ENCODE data around the gene RFPL2.
"Not testable (repeated sequence)": the region's sequence is repeated elsewhere in the genome, so short reads cannot be mapped to it uniquely, and the experiment has no call there.

Gene RFPL2

DNA sequence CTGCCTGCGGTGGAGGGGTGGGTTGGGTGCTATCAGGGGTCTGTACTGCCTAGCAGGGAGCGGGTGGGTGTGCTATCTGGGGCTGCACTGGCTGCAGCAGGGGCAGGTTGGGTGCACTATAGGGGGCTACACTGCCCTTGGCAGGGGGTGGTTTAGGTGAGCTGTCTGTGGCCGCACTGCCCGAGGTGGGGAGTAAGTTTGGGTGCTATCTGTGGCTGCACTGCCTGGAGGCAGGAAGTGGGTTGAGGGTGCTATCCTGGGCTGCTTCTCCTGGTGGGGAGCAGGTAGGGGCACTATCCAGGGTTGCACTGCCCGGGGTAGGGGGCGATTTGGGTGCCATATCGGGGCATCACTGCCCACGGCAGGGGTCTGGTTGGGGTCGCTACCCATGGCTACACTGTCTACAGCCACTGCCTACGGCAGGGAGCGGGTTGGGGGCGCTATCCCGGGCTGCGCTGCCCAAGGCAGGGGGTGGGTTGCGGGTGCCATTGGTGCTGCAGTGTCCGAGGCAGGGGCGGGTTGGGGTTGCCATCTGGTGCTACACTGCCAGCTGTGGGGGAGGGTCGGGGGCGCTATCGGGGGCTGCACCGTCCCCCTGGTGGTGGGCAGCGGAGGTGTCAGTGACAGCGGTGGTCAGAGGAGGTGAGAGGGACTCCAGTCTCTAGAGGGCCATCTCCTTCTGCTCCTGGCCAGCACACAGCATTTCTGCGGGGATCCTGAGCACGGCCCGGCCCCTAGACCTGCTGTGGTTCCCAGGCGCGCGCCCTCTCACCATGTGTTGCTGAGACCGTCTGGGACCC lies 1.3 kb upstream of the RFPL2 start:
- DNase-seq (ENCODE audit: low spot score): no peak

DNA sequence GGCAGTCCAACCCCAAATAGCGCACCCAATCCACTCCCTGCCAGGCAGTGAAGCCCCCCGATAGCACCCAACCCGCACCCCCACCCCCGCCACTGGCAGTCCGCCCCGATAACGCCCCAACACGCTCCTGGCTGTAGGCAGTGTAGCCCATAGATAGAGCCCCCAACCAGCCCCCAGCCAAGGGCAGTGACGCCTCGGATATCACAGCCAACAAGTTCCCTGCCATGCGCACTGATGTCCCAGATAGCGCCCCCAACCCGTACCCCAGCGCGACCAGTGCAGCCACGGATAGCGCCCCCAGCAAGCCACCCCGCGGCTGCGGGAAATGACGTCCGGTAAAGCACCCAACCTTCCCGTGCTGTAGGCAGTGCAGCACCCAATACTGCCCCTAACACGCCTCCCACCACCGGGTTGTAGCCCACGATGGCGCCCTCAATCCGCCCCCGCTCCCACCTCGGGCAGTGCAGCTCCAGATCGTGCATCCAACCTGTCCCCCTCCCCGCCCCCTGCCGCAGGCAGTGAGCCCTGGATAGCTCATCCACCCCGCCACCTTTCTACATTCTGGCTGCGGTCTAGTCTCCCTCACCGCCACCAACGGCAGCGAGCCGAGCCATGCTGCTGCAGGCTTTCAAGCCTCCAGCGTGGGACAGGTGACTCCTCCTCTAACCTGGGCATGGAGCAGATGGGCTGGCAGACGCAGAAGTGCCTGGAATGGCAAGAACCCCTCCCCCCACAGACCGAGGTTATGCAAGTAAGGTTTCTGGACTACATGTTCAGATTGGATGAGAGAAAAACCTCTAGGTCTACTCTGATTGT lies 625 bp downstream of the RFPL2 start:
- DNase-seq (ENCODE audit: low spot score): peak; percentile 2

DNA sequence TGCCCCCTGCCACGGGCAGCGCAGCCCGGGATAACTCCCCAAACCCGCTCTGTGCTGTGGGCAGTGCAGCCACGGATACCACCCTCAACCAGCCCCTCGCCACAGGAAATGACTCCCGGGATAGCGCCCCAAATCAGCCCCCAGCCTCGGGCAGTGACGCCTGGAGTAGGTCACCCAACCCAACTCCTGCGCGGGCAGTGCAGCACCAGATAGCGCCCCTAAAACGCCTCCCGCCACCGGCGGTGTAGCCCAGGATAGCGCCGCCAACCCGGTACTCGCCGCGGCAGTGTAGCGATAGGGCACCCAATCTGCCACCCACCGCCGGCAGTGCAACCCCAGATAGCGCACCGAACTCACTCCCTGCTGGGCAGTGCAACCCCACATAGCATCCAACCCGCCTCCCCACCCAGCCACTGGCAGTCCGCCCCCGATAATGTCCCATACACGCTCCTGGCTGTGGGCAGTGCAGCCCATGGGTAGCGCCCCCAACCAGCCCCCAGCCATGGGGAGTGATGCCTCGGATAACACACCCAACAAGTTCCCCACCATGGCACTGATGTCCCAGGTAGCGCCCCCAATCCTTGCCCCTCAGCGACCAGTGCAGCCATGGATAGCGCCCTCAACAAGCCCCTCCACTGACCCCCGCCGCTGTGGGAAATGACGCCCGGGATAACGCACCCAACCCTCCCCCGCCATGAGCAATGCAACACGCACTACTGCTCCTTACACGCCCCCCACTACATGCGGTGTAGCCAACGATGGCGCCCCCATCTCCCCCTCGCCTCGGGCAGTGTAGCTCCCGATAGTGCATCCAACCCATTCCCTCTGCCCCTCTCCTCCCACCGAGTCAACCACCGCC lies 1.5 kb downstream of the RFPL2 start:
- no peak for DNase-seq (ENCODE audit: low spot score)

DNA sequence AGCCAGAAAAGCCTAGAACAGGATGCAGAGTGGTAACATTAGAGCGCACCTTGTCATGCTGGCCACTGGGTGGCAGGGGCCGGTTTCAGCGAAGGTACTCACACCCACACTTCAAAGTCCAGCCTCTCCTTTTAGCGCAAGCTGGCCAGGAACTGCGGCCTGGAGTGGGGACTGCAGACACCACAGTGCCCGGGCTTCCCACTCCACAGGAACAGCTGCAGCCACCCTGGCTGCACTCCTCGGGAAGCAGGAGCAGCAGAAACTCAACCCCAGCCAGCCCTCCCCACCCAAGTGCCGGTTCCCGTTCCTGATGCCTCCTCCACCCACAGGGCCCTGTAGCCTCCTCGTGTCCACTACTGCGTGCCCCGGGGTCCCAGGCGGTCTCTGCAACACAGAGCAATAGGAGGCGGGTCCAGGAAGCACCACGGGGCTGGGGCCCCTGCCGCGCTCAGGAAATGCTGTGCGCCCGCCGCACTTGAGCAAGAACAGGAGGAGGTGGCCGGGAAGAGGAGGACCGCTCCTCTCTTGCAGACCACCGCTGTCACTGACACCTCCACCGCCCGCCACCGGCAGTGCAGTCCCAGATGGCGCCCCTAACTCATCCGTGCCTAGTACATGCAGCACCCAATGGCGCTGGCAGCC lies 2.2 kb downstream of the RFPL2 start:
- peak; percentile 50 for DNase-seq (ENCODE audit: low spot score)

DNA sequence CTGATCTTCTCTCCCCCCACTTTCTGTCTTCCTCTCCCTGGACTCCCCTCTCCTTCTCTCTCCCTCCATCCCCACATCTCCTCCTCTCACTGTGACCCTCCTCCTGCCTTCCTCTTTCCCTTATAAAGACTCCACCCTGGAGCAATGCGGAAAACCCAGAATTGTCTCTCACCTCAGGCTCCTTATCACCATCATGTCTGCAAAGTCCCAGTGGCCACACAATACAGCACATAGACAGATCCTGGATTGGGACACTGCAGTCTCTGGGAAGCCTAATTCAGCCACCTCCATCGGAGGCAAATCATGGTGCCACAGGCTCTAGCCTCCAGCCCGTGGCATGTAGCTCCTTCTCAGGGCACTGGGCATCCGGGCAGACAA lies 2.7 kb downstream of the RFPL2 start:
- DNase-seq (ENCODE audit: low spot score): no peak

DNA sequence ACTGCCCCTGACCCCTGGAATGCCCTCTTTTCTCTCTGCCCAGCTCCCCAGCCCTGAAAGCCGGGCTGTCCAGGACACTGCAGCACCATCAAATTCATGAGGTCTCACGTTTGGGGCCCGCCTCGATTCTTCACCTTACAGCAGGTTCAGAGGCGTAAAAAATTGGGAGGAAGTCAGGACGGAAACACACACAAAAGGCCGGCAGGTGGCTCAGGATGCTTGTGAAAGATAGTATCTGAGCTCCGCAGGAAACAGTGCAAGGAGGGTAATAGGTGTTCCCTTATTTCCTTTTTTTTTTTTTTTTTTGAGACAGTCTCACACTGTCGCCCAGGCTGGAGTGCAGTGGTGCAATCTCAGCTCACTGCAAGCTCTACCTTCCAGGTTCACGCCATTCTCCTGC lies 4.1 kb downstream of the RFPL2 start:
- DNase-seq (ENCODE audit: low spot score): no peak

DNA sequence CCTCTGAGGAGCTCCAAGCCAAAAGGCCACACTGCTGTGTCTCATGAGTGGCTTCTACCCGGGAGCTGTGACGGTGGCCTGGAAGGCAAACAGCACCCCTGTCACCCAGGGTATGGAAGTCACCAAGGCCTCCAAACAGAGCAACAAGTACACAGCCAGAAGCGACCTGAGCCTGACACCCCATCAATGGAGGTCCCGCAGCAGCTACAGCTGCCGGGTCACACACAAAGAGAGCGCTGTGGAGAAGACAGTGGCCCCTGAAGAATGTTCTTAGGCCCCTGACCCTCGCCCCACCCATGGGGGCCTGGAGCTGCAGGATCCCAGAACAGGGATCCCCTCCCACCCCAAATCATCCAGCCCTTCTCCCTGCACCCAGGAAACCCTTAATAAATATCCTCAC lies 4.9 kb downstream of the RFPL2 start:
- DNase-seq (ENCODE audit: low spot score): no peak

DNA sequence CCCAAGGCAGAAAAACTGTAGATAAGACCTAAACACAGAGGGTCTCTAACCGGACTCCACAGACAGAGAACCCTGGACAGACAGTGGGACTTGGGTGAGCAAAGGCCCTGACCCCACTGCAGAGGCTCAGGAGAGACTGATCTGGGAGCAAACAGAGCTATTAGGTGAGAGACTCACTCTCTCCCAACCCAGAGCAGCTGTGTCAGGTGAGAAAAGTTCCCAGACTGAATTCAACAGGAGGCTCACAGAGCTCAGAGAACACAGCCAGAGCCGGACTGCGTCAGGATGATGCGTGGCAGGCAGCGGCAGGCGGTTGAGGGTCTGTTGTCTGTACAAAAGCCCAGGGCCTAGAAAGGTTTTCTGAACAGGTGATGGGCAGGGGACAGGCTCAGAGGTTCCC lies 5.5 kb downstream of the RFPL2 start:
- DNase-seq (ENCODE audit: low spot score): no peak

DNA sequence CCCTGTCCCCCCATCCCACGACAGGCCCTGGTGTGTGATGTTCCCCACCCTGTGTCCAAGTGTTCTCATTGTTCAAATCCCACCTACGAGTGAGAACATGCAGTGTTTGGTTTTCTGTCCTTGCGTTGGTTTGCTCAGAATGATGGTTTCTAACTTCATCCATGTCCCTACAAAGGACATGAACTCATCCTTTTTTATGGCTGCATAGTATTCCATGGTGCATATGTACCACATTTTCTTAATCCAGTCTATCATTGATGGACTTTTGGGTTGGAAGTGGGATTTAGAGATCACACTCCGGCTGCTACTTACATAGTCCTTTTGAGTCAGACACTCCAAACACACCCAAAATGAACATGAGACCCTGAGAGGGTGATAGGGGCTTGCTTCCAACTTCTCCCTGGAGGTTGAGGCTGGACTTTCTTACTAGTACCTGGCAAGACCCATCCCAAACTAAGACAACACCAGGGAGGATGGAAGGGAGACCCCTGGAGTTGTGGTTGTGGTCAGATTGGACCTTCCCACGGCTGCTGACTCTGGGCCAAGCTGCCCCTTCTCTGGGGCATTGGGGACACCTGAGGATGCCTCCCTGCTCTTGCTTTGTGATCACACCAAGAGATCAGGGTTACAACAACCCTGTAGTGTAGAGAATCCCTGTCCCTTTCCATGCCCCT lies 7.2 kb downstream of the RFPL2 start:
- not testable (repeated sequence) for DNase-seq (ENCODE audit: low spot score)

DNA sequence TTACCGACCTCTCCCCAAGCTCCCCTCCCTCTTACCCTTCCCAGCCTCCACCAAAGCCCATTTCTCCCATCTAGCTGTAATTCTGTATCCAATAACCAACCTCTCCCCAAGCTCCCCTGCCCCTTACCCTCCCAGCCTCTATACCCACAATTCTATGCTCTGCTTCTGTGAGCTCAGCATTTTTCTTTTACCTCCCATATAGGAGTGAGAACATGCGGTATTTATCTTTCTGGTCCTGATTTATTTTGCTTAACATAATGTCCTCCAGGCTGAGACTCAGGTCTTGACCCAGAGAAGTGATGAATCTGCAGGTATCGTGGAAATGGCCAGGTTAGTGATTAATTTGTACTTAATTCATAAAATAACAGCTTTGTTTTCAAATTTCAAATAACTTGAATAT lies 9.0 kb downstream of the RFPL2 start:
- not testable (repeated sequence) for DNase-seq (ENCODE audit: low spot score)

DNA sequence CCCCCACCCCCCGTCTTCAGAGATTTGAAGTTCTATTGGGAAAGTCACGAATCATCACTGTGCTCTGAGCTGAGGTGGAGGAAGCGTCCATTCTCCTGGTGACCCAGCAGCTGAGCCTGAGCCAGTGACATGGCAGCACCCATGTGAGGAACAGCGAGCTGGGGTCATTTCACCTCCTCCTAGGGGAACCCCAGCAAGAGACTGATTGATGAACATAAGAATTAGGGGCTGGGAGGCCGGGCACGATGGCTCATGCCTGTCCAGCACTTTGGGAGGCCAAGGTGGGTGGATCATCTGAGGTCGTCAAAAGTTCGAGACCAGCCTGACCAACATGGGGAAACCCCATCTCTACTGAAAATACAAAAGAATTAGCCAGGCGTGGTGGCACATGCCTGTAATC lies 11.5 kb downstream of the RFPL2 start:
- DNase-seq (ENCODE audit: low spot score): not testable (repeated sequence)

DNA sequence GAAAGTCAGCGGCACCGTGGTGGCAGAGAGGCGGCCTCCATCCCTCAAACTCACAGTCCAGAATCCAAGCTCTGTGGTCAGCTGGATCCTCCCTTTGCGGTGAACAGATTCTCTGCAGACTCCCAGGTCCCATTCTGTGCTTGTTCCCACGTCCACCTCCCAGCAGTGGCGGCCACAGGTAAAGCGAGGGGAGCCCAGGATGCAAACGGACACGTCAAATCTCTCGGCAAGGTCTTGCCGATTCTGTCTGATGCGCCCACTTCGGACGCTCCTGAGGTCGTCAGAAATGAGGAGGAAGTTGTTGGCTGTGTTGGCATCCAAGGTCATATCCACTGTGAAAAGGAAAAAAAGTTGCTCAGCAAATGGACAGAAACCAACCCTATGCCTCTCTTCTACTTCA lies 13.9 kb downstream of the RFPL2 start:
- not testable (repeated sequence) for DNase-seq (ENCODE audit: low spot score)

DNA sequence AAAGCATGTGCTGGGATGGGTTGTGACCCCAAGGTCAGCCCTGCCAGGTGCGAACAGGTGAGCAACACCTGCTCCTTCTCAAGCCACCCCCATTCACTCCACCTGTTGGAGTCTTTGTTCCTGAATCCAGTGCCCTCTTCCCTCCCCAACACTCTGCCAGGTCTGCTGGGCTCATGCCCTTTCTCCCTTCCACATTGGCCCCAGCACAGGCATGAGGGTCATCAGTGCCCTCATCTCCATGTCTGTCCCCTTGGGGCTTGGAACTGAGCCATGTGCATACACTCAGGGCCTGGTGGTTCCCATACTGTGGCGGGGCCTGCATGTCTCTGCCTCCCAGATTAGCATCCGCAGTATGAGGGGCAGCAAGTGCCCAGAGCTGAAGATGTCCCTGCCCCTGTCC lies 19.1 kb downstream of the RFPL2 start:
- DNase-seq (ENCODE audit: low spot score): no peak

DNA sequence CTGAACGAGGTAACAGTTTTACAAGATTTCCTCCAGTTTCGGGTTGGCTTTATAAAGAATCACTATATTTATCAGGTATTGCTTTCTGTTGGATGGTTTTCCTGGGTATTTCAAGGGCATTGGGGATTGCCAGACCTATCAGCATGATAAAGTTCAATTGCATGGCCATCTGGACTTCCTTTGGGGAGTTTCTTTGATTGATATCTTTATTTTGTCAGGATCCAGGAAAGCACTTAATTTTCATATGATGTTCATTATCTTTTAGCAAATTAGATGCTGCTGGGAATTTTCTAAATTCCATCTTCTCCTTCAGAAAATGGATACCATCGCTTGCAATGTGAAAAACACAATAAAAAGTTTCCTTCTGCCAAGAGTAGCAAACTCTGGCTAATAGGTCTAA lies 21.2 kb downstream of the RFPL2 start:
- DNase-seq (ENCODE audit: low spot score): no peak

DNA sequence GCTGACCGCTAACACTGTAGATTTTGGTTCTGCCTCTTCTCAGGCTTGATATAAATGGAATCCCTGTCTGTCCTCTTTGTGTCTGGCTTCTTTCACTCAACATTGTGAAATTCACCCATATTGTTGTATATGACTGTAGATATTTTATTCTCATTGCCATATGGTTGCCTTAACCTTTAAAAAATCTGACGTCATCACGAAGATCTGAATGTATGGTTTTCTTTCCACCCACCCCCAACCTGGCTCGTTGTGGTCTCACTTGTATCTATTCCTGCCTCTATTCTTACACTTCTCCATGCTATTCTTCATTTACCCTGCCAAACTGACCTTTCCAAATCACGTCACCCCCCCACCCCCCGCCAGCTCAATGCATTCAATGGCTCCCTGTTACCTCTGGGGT lies 23.8 kb downstream of the RFPL2 start:
- DNase-seq (ENCODE audit: low spot score): no peak

DNA sequence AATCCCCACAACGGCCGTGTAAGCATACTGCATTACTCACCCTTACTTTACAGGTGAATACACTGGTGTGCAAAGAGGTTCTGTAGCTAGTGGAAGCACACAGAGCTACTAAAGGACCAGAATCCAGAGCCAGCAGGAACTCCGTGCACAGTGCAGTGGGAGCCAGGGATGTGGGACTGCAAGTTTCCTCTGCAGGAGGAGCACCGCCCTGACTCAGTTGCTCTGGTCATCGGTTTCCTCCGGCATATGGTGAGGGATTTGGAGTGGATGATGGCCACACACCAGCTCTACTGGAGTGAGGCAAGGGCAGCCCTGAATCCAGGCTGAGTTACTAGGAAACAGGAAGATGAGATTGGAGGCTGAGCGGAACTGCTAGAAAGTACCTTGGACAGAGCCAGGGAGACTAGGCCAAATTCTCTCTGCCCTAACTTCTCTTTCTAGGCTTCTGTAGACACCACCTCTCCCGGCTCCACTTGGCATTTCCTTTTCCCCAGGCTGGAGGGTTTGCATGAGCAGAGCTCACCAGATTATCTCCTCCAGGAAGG lies 27.6 kb downstream of the RFPL2 start:
- DNase-seq (ENCODE audit: low spot score): no peak

DNA sequence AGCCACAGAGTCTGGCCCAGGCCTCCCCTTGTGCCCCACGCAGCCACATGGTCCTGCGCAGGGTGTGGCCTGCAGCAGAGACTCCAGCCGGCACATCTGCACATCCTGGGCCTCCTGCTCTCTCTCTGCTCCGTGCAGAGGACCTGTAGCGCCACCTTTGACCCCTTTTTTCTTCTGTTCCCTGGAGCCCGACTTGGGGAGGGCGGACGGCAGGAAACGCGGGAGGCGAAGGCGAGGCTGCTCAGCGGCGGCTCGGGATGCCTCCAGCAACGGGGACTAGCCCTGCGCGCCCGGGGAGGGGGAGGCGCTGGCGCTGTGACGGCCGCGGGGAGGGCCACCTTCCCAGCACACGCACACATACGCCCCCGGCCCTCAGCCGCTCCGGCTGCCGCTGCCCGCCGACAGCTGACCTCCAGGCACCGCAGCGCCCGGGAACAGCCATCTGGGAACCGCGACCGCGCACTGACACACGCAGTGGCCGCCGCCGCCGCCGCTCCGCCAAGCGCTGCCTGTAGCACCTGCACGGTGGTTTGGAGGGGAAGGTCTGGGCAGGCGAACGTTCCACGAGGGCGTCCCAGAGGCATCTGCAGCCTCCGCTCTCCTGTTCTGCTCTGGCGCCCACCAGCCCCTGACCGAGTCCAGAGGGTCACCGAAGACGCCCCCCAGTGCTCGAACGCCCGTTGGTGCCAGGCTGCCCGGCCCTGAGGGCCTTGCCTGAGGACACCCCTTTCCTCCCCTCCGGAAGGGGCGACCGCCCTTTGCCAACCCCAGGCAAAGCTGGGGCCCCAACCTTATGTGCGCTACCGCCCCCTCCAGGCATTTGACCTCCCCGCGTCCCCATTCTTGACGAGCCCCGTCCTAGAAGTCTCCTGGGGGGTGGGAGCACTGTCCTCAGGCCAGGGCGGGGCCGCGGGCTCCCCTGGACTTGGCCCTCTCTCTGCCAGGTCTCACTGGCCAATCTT lies 28.9 kb downstream of the RFPL2 start:
- DNase-seq (ENCODE audit: low spot score): no peak

DNA sequence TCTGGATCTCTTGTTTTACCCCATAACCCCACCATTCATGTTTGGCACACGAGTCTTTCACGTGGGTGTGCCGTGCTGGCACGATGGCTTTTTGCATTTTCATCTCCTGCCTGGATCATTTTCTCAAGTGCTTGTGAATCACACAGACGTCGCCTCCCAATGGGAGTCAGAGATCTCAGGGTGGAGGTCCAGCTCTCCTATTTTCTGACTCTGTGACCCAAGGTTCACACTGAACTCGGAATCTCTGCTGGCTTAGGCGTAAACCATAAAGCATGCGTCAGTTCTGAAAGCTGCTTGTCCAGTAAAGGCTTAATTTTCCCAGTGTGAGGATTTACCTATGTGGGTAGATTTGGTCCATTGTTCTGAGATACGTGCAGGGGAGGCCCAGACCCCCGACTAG lies 29.8 kb downstream of the RFPL2 start:
- no peak for DNase-seq (ENCODE audit: low spot score)

DNA sequence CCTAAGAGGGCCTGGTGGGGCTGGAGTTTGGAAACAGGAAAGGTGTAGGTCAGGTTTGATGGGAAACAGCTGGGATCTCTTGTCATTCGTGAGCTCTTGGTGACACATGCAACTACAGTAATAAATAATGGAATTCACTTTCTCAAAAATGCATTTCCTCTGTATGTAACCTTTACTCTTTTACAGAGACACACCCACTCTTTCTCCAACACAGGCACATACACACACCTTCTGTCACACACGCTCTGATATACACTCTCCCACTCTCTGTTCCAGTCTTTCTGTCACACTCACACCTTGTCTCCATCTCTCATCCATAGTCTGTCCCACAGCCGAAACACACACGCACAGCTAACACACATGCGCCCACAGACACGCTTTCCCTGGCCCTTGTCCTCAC lies 39.2 kb downstream of the RFPL2 start:
- no peak for DNase-seq (ENCODE audit: low spot score)

Data from LoVo (cell line).